K562 (cell line): ENCODE measurements around the gene CREB5. TPM values are rescaled to one million over a fixed set of nuclear protein-coding genes. Genes with fewer than 3 reads are reported as not detected.

Source experiments
- ATAC-seq: fragments of 200-7000 bp; cut with Tn5 transposase; 3 replicates; pipeline ENCODE4 v1.9.1; 2020; ENCODE audit warnings: moderate library complexity
- BruUV-seq: library from RNA; stranded (reverse); fragments of 400-500 nt; replicated peaks from 2 replicates; lab custom pipeline; 2021; lab: Mats Ljungman, UMichigan
- CTCF ChIA-PET: fragments of 300-600 bp; formaldehyde crosslinking; extraction: SDS; loops from one replicate; lab custom pipeline; 2021; ENCODE audit warnings: low intra/inter-chr PET ratio; lab: Yijun Ruan, JAX
- POLR2A ChIA-PET: fragments of 300-600, 350-650 bp; sonication (Branson Sonifier 250); formaldehyde crosslinking; extraction: SDS; loops from one replicate; lab custom pipeline; 2021; ENCODE audit warnings: antibody characterized with exemption, inconsistent platforms; lab: Yijun Ruan, JAX
- DNase-seq, 4 experiments: peaks; one replicate each; pipeline versions ENCODE4 v3.0.0 to v3.0.0-alpha.2; 2011 to 2018; ENCODE audit warnings: low spot score in 3 of 4, mixed read lengths in 3 of 4; ENCODE audit errors: extremely low read depth in 1 of 4
- FAIRE-seq: peaks from 2 replicates; lab custom pipeline; 2011; peaks lifted over from hg19 to GRCh38; lab: Jason Lieb, UNC
- H2AFZ ChIP-seq: 2 replicates; pipeline ENCODE4 v1.6.0; 2011; ENCODE audit warnings: low read depth, low read length, control low read depth, inconsistent platforms
- H3K27ac ChIP-seq: fragments of 200-600 bp; 3 replicates; pipeline ENCODE4 v1.8.0; 2011; ENCODE audit warnings: low read depth, mild to moderate bottlenecking, control low read depth, inconsistent platforms, low read length, moderate library complexity, mixed read lengths; ENCODE audit errors: extremely low read depth
- H3K27me3 ChIP-seq, 2 experiments: fragments of 300-600 bp in 1 of 2; 2 replicates in 1 of 2; 3 replicates in 1 of 2; pipeline versions ENCODE4 v1.6.0 to v1.8.0; 2011; ENCODE audit warnings: inconsistent platforms in 2 of 2, low read length in 2 of 2, mild to moderate bottlenecking in 1 of 2, mixed read lengths in 1 of 2, moderate library complexity in 1 of 2; ENCODE audit not compliant: control insufficient read depth in 2 of 2, insufficient read depth in 2 of 2
- H3K36me3 ChIP-seq: fragments of 300-600 bp; 3 replicates; pipeline ENCODE4 v1.8.0; 2011; ENCODE audit warnings: mild to moderate bottlenecking, low read length, inconsistent platforms; ENCODE audit not compliant: control insufficient read depth, insufficient read depth
- H3K4me1 ChIP-seq, 2 experiments: fragments of 200-600 bp in 1 of 2; replicated peaks in 1 of 2; 2 replicates in 1 of 2; 3 replicates in 1 of 2; pipeline versions ENCODE4 v1.5.1 to v1.8.0; 2011; ENCODE audit warnings: inconsistent platforms in 2 of 2, low read length in 2 of 2, mild to moderate bottlenecking in 1 of 2, mixed read lengths in 1 of 2, moderate library complexity in 1 of 2; ENCODE audit not compliant: control insufficient read depth in 2 of 2, insufficient read depth in 2 of 2
- H3K4me2 ChIP-seq: 2 replicates; pipeline ENCODE4 v1.6.1; 2011; ENCODE audit warnings: low read length, control low read depth, inconsistent platforms, mixed read lengths; ENCODE audit not compliant: insufficient read depth
- H3K4me3 ChIP-seq: fragments of 200-600 bp; sonication (generic), shearing (Covaris generic); 2 replicates; pipeline ENCODE4 v1.5.1; 2016; ENCODE audit warnings: control low read depth, inconsistent platforms
- H3K79me2 ChIP-seq: fragments of 200-600 bp; 3 replicates; pipeline ENCODE4 v1.8.0; 2011; ENCODE audit warnings: low read length, inconsistent platforms; ENCODE audit not compliant: control insufficient read depth, insufficient read depth
- H3K9ac ChIP-seq, 2 experiments: 2 replicates each; pipeline versions ENCODE4 v1.6.0 to v1.6.1; 2011; ENCODE audit warnings: low read depth in 2 of 2, low read length in 2 of 2, control low read depth in 1 of 2, inconsistent platforms in 1 of 2, mild to moderate bottlenecking in 1 of 2, mixed read lengths in 1 of 2; ENCODE audit not compliant: insufficient read depth in 1 of 2
- H3K9me1 ChIP-seq: one replicate; pipeline ENCODE4 v1.6.0; 2011; ENCODE audit warnings: inconsistent platforms, mild to moderate bottlenecking, low read length, moderate library complexity; ENCODE audit not compliant: control insufficient read depth, insufficient read depth
- H3K9me3 ChIP-seq: replicated peaks from 2 replicates; pipeline ENCODE4 v1.5.1; 2011; ENCODE audit warnings: low read depth, low read length, inconsistent platforms; ENCODE audit not compliant: control insufficient read depth, insufficient read depth
- H4K20me1 ChIP-seq: replicated peaks from 2 replicates; pipeline ENCODE4 v1.6.1; 2011; ENCODE audit warnings: low read length, inconsistent platforms, mixed read lengths; ENCODE audit not compliant: control insufficient read depth, insufficient read depth
- KAT7 ChIP-seq: sonication (generic); formaldehyde crosslinking; IDR thresholded peaks from 2 replicates; pipeline ENCODE4 v1.8.0; 2022; ENCODE audit warnings: missing genetic modification reagents, mild to moderate bottlenecking, borderline replicate concordance
- LARP7 ChIP-seq: fragments of 450-650 bp; IDR thresholded peaks from 2 replicates; pipeline ENCODE4 v1.6.1; 2016
- WGBS: fragments of 100-300 bp; shearing (Covaris generic); methylation state at CpG from one replicate; pipeline ENCODE4 v1.1.6; 2016; ENCODE audit warnings: low coverage, mixed read lengths; ENCODE audit not compliant: insufficient coverage; ENCODE audit errors: missing lambda C conversion rate; 5-methylcytosine and 5-hydroxymethylcytosine counted together
- in situ Hi-C: fragments of 300-500 bp; cut with MboI; formaldehyde crosslinking; loops from 4 replicates; pipeline ENCODE4 v1.15.0; 2018; ENCODE audit warnings: inconsistent platforms, mixed read lengths
- intact Hi-C: fragments of 100-400 bp; cut with micrococcal nuclease; formaldehyde crosslinking; loops from 2 replicates; pipeline ENCODE4 v1.14.2; 2022
- polyA plus RNA-seq, 8 experiments: library from polyadenylated mRNA; depleted of rRNA in 4 of 8; stranded (reverse) in 5 of 8; unstranded in 3 of 8; fragments of >200 nt; fragmentation: Nextera tagmentation in 2 of 8; fragmentation: Illumina TruSeq in 1 of 8; extraction: Ambion mirVana in 2 of 8; extraction: Trizol in 1 of 8; gene quantifications; 2 replicates each; pipeline versions ENCODE4 v1.2.1 to v1.2.3, GENCODE V29; 2011 to 2014; ENCODE audit warnings: inconsistent platforms in 1 of 8, missing spikeins in 1 of 8
- total RNA-seq, 7 experiments: library from RNA; depleted of rRNA in 6 of 7; stranded (reverse); fragments of >200 nt in 6 of 7; fragmentation: Illumina TruSeq in 2 of 7; extraction: Trizol in 2 of 7; gene quantifications; 2 replicates each; pipeline versions ENCODE4 v1.2.1 to v1.2.3, GENCODE V29; 2011 to 2021; ENCODE audit warnings: low replicate concordance in 1 of 7
- TF ChIP-seq, protein P1 (sequence below): fragments of 250-450 bp; sonication (Bioruptor Pico); IDR thresholded peaks from 2 replicates; pipeline ENCODE4 v1.8.0; 2022; ENCODE audit warnings: inconsistent platforms
- TF ChIP-seq, protein P2 (sequence below): fragments of 450-650 bp; formaldehyde crosslinking; IDR thresholded peaks from 2 replicates; pipeline ENCODE4 v1.4.0; 2020; ENCODE audit warnings: mild to moderate bottlenecking, mixed read lengths
- TF ChIP-seq, protein P3 (sequence below): fragments of 250-450 bp; sonication (Bioruptor Pico); IDR thresholded peaks from 2 replicates; pipeline ENCODE4 v1.5.0; 2022; ENCODE audit warnings: mild to moderate bottlenecking
- TF ChIP-seq, protein P4 (sequence below): fragments of 200-400 bp; formaldehyde crosslinking; IDR thresholded peaks from 2 replicates; pipeline ENCODE4 v1.6.1; 2017; ENCODE audit warnings: mild to moderate bottlenecking, low read depth, low read length, moderate library complexity

The CREB5 gene
- total and polyA plus RNA-seq, 9 of the 15 experiments (the other 6 are each of a cell fraction or from before 2014, with no cell fraction given) = 0.33 to 6.4 (median 1.8) TPM

GRCh38 chr7:28452681-28453080 is 40.4 kb downstream of the CREB5 start:
- CTCF ChIA-PET = interaction anchor here (0.6 kb wide), 1 partner anchor 567 kb away, joined by 3 read pairs; no protein-coding TSS in a partner anchor
- BruUV-seq = no TSS peak
- 0% methylated on average over 2 of the region's 2 CpGs for WGBS

More at GRCh38 chr7:28452681-28453080, 40.4 kb downstream of the CREB5 start:
- H3K27ac ChIP-seq = no peak overlapping the region
- FAIRE-seq (no peak), DNase-seq (no peak), ATAC-seq (no peak)
- intact Hi-C loops = no loop called here
- TF ChIP-seq, protein P1, sequence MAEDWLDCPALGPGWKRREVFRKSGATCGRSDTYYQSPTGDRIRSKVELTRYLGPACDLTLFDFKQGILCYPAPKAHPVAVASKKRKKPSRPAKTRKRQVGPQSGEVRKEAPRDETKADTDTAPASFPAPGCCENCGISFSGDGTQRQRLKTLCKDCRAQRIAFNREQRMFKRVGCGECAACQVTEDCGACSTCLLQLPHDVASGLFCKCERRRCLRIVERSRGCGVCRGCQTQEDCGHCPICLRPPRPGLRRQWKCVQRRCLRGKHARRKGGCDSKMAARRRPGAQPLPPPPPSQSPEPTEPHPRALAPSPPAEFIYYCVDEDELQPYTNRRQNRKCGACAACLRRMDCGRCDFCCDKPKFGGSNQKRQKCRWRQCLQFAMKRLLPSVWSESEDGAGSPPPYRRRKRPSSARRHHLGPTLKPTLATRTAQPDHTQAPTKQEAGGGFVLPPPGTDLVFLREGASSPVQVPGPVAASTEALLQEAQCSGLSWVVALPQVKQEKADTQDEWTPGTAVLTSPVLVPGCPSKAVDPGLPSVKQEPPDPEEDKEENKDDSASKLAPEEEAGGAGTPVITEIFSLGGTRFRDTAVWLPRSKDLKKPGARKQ (CRISPR knock-in tag) = no peak
- no peak for TF ChIP-seq LARP7
- TF ChIP-seq KAT7 (CRISPR knock-in tag) = no peak
- TF ChIP-seq, protein P2, sequence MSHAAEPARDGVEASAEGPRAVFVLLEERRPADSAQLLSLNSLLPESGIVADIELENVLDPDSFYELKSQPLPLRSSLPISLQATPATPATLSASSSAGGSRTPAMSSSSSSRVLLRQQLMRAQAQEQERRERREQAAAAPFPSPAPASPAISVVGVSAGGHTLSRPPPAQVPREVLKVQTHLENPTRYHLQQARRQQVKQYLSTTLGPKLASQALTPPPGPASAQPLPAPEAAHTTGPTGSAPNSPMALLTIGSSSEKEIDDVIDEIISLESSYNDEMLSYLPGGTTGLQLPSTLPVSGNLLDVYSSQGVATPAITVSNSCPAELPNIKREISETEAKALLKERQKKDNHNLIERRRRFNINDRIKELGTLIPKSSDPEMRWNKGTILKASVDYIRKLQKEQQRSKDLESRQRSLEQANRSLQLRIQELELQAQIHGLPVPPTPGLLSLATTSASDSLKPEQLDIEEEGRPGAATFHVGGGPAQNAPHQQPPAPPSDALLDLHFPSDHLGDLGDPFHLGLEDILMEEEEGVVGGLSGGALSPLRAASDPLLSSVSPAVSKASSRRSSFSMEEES (CRISPR knock-in tag) = no peak
- TF ChIP-seq, protein P3, sequence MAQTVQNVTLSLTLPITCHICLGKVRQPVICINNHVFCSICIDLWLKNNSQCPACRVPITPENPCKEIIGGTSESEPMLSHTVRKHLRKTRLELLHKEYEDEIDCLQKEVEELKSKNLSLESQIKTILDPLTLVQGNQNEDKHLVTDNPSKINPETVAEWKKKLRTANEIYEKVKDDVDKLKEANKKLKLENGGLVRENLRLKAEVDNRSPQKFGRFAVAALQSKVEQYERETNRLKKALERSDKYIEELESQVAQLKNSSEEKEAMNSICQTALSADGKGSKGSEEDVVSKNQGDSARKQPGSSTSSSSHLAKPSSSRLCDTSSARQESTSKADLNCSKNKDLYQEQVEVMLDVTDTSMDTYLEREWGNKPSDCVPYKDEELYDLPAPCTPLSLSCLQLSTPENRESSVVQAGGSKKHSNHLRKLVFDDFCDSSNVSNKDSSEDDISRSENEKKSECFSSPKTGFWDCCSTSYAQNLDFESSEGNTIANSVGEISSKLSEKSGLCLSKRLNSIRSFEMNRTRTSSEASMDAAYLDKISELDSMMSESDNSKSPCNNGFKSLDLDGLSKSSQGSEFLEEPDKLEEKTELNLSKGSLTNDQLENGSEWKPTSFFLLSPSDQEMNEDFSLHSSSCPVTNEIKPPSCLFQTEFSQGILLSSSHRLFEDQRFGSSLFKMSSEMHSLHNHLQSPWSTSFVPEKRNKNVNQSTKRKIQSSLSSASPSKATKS (CRISPR knock-in tag) = no peak
- TF ChIP-seq, protein P4, sequence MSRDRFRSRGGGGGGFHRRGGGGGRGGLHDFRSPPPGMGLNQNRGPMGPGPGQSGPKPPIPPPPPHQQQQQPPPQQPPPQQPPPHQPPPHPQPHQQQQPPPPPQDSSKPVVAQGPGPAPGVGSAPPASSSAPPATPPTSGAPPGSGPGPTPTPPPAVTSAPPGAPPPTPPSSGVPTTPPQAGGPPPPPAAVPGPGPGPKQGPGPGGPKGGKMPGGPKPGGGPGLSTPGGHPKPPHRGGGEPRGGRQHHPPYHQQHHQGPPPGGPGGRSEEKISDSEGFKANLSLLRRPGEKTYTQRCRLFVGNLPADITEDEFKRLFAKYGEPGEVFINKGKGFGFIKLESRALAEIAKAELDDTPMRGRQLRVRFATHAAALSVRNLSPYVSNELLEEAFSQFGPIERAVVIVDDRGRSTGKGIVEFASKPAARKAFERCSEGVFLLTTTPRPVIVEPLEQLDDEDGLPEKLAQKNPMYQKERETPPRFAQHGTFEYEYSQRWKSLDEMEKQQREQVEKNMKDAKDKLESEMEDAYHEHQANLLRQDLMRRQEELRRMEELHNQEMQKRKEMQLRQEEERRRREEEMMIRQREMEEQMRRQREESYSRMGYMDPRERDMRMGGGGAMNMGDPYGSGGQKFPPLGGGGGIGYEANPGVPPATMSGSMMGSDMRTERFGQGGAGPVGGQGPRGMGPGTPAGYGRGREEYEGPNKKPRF = no peak
- in situ Hi-C loops = no loop called here
- POLR2A ChIA-PET = interaction anchor here (1.0 kb wide), 1 partner anchor 10 kb away, joined by 3 read pairs; no protein-coding TSS in a partner anchor
- no peaks in the 10 kb centered on the region for H3K9me1 ChIP-seq
- H3K4me2 ChIP-seq = no peak overlapping the region
- no peaks in the 10 kb centered on the region for H3K36me3 ChIP-seq
- H4K20me1 ChIP-seq = no peaks in the 10 kb centered on the region
- H3K9ac ChIP-seq = no peak overlapping the region
- no peaks in the 10 kb centered on the region for H3K9me3 ChIP-seq
- no peak overlapping the region for H3K4me3 ChIP-seq
- no peak overlapping the region for H2AFZ ChIP-seq
- H3K4me1 ChIP-seq = no peaks in the 10 kb centered on the region
- no peaks in the 10 kb centered on the region for H3K79me2 ChIP-seq
- H3K27me3 ChIP-seq = no peaks in the 10 kb centered on the region; a peak in 1 of 5 replicates
